Nephron progenitor cell (in vitro differentiated cells): ENCODE results near the gene MTCL1.

Source experiments
- DNase-seq: peaks from one replicate; pipeline ENCODE4 v3.0.0; 2021
- H3K27ac Mint-ChIP-seq: 2 replicates; pipeline ENCODE4 v1.8.0; 2021; ENCODE audit warnings: mild to moderate bottlenecking, moderate library complexity, mixed read lengths
- H3K27me3 Mint-ChIP-seq: 2 replicates; pipeline ENCODE4 v1.8.0; 2021; ENCODE audit warnings: mild to moderate bottlenecking, low read depth, mixed read lengths; ENCODE audit not compliant: poor library complexity
- H3K36me3 Mint-ChIP-seq: 2 replicates; pipeline ENCODE4 v1.8.0; 2021; ENCODE audit warnings: low read depth, mixed read lengths
- H3K4me1 Mint-ChIP-seq: 2 replicates; pipeline ENCODE4 v1.8.0; 2021; ENCODE audit warnings: mixed read lengths
- H3K4me3 Mint-ChIP-seq: 2 replicates; pipeline ENCODE4 v1.8.0; 2021; ENCODE audit warnings: mild to moderate bottlenecking, moderate library complexity, mixed read lengths
- H3K9me3 Mint-ChIP-seq: 2 replicates; pipeline ENCODE4 v1.8.0; 2021; ENCODE audit warnings: mild to moderate bottlenecking, moderate library complexity, mixed read lengths
- TF ChIP-seq, protein P1 (sequence below): fragments of 200-600 bp; sonication (generic); IDR thresholded peaks from 2 replicates; pipeline ENCODE4 v1.5.0; 2021; ENCODE audit warnings: antibody characterized with exemption

Gene MTCL1

DNA sequence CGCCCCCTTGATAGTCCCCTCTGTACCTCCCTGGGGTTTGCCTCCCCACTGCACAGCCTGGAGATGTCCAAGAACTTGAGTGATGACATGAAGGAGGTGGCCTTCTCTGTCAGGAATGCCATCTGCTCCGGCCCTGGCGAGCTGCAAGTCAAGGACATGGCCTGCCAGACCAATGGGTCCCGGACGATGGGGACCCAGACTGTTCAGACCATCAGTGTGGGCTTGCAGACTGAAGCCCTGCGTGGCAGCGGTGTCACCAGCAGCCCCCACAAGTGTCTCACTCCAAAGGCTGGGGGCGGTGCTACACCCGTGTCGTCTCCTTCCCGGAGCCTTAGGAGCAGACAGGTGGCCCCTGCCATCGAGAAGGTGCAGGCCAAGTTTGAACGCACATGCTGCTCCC, 119.9 kb downstream of the MTCL1 start:
- Mint-ChIP-seq H3K27ac (no peak overlapping the region), H3K36me3 (peaks cover 32% of the 10 kb centered on the region), H3K27me3 (peaks cover 4% of the 10 kb centered on the region), H3K9me3 (peaks cover under 1% of the 10 kb centered on the region), H3K4me1 (peaks cover 45% of the 10 kb centered on the region), H3K4me3 (no peak overlapping the region)
- TF ChIP-seq, protein P1, sequence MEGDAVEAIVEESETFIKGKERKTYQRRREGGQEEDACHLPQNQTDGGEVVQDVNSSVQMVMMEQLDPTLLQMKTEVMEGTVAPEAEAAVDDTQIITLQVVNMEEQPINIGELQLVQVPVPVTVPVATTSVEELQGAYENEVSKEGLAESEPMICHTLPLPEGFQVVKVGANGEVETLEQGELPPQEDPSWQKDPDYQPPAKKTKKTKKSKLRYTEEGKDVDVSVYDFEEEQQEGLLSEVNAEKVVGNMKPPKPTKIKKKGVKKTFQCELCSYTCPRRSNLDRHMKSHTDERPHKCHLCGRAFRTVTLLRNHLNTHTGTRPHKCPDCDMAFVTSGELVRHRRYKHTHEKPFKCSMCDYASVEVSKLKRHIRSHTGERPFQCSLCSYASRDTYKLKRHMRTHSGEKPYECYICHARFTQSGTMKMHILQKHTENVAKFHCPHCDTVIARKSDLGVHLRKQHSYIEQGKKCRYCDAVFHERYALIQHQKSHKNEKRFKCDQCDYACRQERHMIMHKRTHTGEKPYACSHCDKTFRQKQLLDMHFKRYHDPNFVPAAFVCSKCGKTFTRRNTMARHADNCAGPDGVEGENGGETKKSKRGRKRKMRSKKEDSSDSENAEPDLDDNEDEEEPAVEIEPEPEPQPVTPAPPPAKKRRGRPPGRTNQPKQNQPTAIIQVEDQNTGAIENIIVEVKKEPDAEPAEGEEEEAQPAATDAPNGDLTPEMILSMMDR, result no peak
- DNase-seq, result no peak

DNA sequence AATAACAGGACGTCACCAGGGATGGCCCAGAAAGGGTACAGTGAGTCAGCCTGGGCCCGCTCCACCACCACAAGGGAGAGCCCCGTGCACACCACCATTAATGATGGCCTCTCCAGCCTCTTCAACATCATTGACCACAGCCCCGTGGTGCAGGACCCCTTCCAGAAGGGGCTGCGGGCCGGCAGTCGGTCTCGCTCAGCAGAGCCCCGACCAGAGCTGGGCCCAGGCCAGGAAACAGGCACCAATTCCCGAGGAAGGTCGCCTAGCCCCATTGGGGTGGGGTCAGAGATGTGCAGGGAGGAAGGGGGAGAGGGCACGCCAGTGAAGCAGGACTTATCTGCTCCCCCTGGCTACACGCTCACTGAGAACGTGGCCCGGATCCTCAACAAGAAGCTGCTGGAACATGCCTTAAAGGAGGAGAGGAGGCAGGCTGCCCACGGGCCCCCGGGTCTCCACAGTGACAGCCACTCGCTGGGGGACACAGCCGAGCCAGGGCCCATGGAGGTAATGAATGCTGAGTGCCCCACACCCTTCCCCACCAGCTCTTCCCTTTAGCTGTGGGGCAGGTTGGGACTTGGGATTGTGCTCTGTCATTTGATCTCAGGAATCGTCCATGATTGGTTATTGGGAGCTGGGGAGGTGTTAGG, 120.5 kb downstream of the MTCL1 start:
- no peak overlapping the region for H3K4me3 Mint-ChIP-seq
- H3K9me3 Mint-ChIP-seq, result peaks cover 4% of the 10 kb centered on the region
- H3K27ac Mint-ChIP-seq, result no peak overlapping the region
- TF ChIP-seq, protein P1, result no peak
- H3K36me3 Mint-ChIP-seq, result peaks cover 29% of the 10 kb centered on the region
- peaks cover 4% of the 10 kb centered on the region for H3K27me3 Mint-ChIP-seq
- no peak for DNase-seq
- peaks cover 40% of the 10 kb centered on the region for H3K4me1 Mint-ChIP-seq

DNA sequence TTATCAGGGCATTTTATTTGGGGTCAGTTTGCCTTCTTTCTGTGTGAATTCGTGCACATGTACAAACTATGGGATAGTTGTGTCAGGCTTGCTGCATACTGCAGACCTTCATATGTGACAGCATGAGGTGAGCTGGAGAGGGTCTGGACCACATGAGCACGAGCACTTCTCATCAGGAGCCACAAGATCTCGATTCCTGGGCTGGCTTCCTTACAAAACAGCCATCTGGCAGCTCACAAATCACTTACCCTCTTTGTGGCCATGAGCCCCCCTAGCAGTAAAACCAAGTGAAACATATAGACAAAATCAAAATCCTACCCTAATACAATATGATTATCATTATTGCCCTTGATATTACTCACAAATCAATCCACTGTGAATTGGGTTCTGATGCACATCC, 121.2 kb downstream of the MTCL1 start:
- H3K4me3 Mint-ChIP-seq, result no peak overlapping the region

DNA sequence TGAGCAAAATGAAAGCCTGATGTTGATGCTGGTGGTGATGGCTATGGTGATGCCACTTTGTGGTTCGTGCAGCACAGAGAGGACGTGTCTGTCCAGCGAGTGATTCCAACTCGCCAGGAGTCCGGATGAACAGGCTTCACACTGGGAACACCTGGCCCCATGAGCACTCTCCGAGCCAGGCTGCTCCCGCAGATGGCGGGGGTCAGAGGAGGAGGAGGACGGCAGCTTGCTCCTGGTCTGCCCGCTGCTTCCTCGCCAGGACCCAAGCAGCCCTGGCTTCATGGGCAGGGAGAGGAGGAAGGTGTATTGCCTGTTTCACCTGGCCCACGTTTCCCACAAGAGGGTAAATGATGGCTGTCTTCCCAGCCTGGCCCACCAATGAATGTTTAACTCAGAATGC, 121.6 kb downstream of the MTCL1 start:
- H3K4me3 Mint-ChIP-seq, result no peak overlapping the region
- H3K9me3 Mint-ChIP-seq, result peaks cover 4% of the 10 kb centered on the region
- peaks cover 6% of the 10 kb centered on the region for H3K27me3 Mint-ChIP-seq
- peaks cover 29% of the 10 kb centered on the region for H3K4me1 Mint-ChIP-seq
- TF ChIP-seq, protein P1, result no peak
- H3K36me3 Mint-ChIP-seq, result peaks cover 31% of the 10 kb centered on the region
- no peak for DNase-seq
- no peak overlapping the region for H3K27ac Mint-ChIP-seq

More for the DNA sequence above, 121.2 kb downstream of the MTCL1 start:
- Mint-ChIP-seq H3K9me3 (peaks cover 4% of the 10 kb centered on the region), H3K27ac (no peak overlapping the region), H3K27me3 (peaks cover 8% of the 10 kb centered on the region), H3K36me3 (peaks cover 29% of the 10 kb centered on the region), H3K4me1 (peaks cover 34% of the 10 kb centered on the region)
- DNase-seq, result no peak
- TF ChIP-seq, protein P1, result no peak

DNA sequence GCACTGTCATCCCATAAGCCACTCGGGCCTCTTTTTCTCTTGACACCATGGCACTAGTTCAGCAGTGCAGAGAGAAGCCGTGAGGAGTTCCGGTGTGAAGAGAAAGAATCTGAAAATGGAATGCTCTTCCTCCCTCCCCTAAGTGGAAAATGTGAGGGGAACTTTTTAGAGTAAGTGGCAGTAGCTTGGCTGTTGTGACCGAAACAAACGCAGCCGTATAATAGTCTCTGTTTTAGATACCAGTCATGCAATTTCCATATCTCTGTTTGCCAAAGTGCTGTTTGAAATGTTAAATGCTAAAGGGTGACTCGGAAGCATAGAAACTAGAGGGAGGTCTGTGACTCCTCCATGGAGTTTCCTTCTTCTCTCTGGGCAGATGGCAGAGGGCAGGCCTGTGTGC, 122.9 kb downstream of the MTCL1 start:
- Mint-ChIP-seq H3K9me3 (peaks cover 4% of the 10 kb centered on the region), H3K4me1 (peaks cover 33% of the 10 kb centered on the region), H3K27me3 (peaks cover 6% of the 10 kb centered on the region), H3K27ac (no peak overlapping the region), H3K4me3 (no peak overlapping the region), H3K36me3 (peaks cover 25% of the 10 kb centered on the region)
- TF ChIP-seq, protein P1, result no peak
- DNase-seq, result no peak

DNA sequence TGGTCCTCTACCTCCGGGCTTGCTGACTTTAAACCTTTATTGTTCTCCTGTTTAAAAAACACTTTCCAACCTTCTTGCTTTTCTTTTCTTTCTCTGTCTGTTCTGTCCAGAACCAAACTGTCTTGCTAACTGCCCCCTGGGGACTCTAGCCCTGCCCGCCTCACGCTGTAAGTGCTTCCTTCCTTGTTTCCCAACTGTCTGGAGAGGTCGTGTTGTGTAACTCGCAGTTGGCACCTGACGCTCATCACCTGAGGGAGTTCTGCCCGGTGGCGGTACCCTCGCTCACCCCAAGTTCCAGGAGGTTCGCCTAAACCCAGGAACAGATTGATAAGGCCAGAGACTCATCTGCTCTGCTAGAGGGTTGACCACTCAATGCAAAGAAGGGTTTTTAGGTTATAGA, 123.4 kb downstream of the MTCL1 start:
- DNase-seq, result no peak
- no peak overlapping the region for H3K4me3 Mint-ChIP-seq
- H3K27ac Mint-ChIP-seq, result no peak overlapping the region
- peaks cover 33% of the 10 kb centered on the region for H3K4me1 Mint-ChIP-seq
- H3K27me3 Mint-ChIP-seq, result peaks cover 6% of the 10 kb centered on the region
- peaks cover 25% of the 10 kb centered on the region for H3K36me3 Mint-ChIP-seq
- H3K9me3 Mint-ChIP-seq, result peaks cover 4% of the 10 kb centered on the region
- TF ChIP-seq, protein P1, result no peak
